HG03575 (cell line): ENCODE results near the gene TOMM5.
"Not testable (repeated sequence)": the region's sequence is repeated elsewhere in the genome, so short reads cannot be mapped to it uniquely, and the experiment has no call there.

ENCODE experiments used
- ATAC-seq: cut with Tn5 transposase; IDR thresholded peaks from one replicate; pipeline ENCODE4 v1.9.1; 2021; ENCODE audit not compliant: unreplicated experiment, insufficient number of reproducible peaks, low FRiP score; ENCODE audit errors: extremely low read depth

TOMM5 gene

DNA sequence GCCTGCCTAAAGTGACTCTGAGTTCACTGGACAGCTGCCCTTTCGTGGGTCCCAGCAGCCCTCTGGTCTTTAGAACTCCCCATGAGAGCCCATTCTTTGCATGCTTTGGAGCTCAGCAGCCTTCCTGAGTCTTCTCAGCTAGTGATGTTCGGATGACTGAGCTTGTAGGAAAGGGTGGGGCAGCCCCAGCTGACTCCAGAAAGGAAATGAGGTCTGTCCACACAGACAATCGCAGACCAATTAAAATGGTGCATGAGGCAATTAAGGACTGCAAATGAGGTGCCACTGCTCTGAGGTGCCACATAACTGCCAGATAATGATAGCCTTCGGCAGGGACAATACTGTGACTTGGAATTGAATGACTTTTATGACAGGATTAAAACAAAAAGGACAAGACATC is 25.4 kb upstream of the TOMM5 start:
- ATAC-seq: no peak

DNA sequence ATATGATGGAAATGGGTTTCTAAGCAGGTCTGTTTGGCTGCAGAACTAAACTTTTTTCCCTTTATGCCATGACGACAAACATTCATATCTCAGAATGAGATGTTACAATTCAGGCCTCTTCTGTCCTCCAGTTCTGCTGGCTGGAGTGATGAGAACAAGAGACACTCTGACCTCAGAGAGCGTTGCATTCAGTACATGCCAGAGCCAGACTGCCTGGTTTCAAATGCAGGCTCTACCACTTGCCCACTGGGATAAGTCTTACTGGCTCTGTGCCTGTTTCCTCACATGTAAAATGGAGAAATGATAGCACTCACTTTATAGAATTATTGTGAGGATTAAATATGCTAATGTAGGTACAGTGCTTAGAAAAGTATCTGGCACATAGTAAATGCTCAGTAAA is 24.8 kb upstream of the TOMM5 start:
- ATAC-seq: no peak

DNA sequence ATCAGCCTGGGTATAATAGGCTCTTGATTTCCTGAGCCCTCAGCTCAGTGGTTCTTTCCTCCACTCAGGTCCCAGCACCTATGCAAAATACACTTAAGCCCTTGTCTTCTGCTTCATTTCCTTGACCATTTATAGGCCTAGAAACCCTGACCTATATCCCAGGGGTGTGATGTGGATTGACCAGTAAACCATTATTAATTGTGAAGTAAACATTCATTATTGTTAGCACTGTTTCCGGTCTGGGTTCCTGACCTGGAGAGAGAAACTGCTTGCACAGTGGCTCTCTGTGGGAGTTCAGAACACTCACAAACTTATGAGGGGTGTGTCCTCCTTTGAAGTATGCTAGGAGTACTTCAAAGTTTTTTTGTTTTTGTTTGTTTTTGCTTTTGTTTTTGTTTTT is 19.6 kb upstream of the TOMM5 start:
- no peak for ATAC-seq

DNA sequence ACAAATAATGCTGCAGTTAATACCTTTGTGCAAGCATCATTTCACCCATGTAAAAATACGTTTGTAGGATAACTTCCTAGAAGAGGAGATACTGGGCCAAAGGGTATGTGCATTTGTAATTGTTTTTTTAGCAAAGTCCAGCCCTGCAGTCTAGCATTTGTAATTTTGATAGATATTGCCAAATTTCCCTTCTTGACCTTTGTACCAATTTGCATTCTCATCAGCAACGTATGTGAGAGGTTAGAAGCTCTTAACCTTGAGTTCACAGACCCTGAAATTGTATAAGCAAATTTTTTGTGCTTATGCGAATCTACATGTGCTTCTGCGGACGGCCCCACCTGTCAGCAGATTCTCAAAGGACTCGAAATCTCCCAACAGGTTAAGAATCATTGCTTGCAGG is 18.6 kb upstream of the TOMM5 start:
- no peak for ATAC-seq

DNA sequence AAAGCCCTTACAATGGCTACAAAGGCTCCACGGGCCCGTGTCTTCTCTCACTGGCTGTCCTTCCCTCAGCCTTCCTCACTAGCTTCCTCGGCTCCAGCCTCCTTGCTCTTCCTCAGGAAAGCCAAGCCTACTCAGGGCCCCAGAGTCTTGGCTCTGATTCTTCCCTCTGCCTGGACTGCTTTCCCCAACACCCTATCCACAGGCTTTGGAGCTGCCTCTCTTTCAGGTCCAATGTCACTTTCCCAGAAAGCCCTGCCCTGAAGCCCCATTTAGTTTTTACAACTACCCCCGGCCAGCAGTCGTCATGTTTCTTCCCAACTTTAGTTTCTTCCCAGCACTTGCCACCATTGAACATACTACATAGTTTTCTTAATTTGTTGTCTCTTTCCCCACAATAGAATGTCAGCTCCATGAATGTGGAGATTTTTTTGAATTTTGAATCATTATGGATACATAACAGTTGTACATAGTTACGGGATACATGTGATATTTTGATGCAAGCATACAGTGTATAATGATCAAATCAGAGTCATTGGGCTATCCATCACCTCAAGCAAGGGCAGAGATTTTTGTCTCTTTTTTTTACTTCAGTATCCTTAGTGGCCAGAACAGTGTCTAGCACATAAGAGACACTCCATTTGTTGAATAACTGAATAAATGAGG is 17.5 kb upstream of the TOMM5 start:
- no peak for ATAC-seq

DNA sequence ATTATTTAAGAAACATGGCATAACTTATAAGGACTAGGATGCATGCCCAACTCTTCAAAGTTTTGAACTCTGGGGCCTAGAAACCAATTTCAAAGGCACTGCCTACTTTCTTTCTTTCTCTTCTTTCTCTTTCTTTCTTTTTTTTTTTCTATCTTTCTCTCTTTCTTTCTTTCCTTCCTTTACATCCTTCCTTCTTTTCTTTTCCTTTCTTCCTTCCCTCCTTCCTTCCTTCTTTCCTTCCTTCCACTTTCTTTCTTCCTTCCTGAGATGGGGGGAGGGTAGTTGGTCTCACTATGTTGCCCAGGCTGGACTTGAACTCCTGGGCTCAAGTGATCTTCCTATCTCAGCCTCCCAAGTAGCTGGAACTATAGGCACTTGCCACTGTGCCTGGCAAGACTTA is 15.9 kb upstream of the TOMM5 start:
- no peak for ATAC-seq

DNA sequence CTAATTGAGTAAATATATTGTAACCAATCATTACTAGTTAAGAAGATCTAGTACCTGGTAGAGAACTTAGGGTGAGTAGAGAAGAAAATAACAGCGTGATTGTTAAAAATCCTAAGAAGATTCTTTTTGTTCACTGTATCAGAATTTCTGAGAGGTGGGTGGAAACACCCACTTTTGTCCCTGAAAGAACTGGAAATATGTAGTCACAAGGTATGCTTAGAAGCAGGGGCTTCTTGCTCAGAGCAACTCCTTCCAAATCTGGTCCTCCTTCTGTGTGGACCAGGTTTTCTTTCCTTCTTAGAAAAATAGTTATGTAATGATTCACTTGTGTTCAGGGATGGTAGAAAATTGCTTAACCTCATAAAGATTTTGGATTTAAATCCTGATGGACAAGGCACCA is 11.9 kb upstream of the TOMM5 start:
- no peak for ATAC-seq

DNA sequence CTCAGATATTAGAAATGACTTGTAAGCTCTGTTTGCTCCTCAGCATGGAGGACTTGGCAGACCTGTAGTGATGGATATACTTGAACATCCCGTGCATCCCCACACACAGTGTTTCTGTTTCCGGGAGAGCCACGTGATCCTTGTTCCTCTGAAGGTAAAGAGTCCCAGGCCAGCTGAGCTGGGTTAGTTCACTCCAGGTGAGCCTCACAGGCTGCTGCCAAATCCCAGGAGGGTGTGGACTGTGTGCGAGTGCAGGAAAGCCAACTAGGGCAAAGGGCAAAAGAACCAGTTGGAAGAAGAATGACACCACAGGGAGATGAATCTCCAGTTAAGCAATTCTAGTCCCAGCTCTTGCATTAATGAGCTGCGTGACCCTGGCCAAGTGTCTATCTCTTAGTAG is 10.4 kb upstream of the TOMM5 start:
- no peak for ATAC-seq

DNA sequence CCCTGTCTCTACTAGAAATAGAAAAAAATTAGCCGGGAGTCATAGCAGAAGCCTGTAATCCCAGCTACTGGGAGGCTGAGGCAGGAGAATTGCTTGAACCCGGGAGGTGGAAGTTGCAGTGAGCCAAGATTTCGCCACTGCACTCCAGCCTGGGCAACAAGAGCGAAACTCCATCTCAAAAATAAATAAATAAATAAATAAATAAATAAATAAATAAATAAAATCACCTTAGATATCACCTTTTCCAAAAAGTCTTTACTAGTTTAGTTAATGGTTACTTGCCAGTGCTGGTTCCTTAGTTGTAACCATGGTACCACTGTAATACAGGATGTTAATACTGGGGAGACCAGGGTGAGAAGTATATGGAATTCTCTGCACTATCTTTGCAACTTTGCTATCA is 9.7 kb upstream of the TOMM5 start:
- ATAC-seq: not testable (repeated sequence)

DNA sequence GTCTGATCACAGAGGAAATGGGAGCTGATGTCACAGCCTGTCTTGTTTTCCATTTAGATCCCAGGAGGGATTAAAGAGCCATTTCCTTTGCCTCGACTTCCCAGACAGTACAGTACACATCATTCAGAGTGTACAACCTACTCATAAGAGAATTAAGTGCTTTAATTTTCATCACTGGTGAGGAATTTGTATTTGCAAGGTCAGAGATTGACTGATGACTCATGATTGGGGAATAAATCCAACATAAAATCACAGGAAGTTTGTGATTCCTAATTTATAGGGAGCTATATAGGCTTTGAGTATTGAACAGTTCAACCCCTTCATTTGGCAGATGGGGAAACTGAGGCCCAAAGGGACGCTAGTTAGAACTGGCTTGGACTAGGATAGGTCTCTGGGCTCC is 4.1 kb upstream of the TOMM5 start:
- no peak for ATAC-seq

DNA sequence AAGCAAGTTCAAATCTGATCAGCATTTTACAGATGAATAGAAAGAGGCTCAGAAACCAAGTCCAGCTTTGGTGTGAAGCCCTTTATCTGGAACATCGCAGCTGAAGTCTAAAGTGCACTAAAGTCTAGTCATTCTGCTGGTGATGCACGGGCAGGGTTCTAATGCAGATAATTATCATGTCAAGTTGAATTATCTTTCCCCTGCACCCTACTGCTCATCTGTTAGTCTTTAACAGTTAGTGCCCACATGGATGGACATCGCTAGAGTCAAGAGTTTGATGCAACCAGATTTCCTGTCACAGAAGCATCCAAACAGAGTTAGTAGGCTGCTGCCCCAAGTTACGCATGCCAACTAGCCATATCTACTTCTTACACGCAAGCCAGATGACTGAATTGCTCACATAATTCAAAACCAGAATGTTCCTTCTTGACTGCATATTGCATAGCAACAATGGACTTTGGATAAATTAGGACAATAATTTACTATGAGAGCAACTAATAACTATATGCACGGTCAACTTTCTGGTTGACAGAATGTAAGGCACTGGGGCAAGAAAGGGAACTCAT is 1.6 kb upstream of the TOMM5 start:
- no peak for ATAC-seq

DNA sequence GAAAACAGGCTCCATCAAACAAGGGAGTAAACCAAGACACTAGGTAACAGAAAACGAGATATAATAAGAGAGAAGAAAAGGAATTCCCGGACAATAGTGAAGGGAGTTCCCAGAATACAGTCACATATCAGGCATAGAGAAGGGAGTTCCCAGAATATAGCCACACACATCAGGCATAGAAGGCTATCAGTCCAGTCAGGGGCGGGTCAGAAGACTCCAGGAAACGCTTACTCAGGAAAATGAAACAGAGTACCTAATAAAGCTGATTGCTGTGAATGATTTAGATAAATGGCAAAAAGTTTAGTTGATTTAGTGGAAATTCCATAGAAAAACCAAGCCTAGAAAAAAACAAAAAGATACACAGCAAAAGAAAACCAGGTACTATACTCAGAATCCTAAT is 4.9 kb downstream of the TOMM5 start:
- no peak for ATAC-seq

DNA sequence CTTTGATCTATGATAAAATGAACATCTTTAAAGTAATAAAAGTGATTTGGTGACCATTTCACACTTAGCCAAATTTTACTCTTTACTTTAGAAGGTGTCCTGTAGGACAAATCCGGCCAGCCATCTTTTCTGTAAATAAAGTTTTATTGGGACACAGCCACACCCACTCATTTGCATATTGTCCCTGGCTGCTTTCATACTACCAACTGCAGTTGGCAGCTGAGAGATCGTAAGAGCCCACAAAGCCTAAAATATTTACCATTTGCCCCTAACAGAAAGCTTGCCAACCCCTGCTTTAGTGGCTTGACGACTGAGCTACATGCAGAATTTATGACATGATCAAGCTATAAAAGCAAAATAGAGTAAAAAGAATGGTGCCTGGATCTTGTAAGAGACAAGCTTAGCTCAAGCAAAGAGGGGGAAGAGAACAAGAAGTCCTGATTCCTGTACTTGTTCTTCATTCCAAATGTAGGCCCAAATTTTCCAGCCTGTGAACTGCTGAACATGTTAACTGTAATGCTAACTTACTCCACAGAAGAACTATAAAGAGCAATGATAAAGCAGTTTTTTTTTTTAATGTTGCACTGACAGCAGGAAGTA is 8.8 kb downstream of the TOMM5 start:
- no peak for ATAC-seq

DNA sequence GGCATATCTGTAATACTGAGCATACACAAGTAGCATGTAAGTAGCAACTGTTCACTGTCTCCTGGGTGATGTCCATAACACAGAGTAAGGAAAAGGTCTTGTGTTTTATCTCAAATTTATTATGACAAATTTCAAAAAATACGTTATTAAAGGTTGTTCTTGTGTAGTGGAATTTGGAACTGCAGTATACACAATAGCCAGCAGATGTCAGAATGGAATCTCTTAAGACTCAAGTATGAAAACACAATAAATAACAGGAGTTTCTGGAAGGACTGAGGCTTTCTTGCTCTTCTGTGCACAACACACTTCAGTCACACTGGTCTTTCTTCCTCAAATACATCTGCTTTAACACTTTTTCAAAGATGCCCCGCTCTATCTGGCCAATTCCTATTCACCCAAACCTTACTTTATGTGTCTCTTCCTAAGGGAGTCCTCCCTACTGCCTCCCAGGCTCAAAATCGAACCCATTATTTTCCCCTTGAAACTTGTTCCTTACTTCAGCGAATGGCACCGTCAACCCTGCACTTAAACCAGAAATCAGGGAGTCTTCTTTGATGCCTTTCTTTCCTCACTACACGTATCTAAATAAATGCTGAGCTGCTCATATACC is 9.7 kb downstream of the TOMM5 start:
- no peak for ATAC-seq

DNA sequence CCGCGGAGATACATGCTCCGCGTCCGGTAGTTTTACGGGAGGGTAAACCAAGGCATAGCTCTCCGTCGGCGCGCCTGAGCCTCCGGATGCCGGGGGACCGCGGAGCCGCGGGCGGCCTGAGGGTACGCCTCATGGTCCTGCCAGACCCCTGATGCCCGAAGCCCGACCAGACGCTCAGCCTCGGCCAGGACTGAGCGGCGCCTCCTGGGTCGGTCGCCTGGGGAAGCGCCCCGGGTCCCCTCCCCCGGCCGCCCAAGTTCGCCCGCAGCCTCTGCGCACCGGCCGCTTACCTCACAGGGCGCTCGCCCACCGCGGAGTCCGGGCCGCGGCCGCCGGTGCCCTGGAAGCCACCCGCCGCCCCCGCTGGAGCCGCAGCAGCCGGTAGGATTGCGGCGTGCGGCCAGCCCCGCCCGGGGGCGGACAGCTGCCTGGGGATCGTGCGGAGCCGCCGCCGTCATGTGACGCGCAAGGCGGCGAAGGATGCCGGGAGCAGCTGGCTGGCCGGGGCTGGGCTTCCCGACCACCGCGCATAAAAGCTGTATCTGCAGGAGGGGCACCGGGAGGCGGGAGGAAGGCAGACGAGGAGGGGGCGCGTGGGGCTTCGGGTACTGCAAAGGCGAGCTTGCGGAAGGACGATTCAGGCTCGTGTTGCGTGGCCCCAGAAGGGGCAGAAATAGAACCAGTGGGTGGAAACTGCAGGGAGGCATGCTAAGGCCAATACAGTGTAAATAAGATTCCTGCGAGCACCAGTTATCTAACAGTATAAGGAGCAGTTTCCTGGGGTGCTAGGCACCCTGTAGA is 16.3 kb downstream of the TOMM5 start, which contains the start of gene FBXO10:
Gene FBXO10, minus strand, starts transcription at position 460 of the 801 bp plus-strand sequence. CDS start 34,612 bp downstream, outside the sequence.
- no peak for ATAC-seq

DNA sequence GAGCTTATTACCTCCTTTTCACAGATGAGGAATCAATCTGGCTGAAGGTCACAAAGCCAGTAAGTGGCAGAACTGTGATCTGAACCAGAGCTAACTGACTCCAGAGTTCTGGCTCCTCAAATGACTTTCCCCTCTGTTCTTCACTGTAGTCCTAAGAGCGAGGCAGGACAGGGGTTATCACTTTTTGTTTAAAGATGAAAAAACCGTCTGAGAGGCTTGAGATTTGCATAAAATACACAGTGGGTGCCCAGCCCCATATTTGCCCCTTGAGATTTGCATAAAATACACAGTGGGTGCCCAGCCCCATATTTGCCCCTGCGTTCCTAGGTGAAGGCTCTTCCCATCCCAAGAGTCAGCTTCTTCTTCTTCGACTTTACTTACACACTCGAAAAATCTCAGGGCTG is 16.9 kb downstream of the TOMM5 start:
- ATAC-seq: no peak

DNA sequence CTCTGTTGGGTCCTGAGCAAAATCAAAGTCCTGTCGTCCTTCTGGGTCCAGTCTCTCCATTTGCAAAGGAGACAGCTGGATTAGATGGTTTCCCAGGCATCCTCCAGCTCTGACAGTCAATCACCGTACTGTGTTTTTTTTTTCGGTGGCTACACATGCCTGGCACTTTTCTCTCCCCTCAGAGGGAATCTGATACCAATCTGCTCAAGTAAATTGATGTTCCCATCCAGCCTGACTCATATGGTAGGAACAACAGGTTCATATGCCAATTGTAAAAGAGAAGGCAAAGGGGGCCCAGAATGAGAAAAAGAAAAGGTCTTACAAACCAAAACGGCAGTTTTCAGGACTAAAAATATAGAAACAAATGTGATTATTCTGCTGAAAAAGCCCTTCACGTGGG is 17.4 kb downstream of the TOMM5 start:
- no peak for ATAC-seq

DNA sequence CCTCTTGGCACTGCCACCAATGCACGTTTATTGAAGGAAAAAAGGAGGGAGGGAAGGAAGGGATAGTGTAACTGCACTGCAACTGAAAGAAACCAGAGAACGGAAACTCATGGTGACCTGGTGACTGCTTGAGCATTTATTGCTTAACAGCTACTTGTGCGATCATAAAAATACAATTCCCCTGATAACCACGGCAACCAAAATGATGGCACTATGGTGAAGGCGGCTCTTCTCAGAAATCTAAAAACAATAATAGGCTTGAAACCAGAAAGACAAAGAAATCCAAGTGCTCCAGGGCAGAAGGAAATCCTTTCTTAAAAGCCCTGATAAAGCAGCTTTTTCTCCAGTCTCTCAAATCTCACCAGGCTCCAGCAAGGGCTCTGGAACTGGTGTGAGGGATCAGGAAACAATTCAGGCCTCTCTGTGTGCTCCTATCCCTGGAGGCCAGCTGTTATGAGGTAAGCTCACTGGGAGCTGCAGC is 18.1 kb downstream of the TOMM5 start:
- no peak for ATAC-seq

DNA sequence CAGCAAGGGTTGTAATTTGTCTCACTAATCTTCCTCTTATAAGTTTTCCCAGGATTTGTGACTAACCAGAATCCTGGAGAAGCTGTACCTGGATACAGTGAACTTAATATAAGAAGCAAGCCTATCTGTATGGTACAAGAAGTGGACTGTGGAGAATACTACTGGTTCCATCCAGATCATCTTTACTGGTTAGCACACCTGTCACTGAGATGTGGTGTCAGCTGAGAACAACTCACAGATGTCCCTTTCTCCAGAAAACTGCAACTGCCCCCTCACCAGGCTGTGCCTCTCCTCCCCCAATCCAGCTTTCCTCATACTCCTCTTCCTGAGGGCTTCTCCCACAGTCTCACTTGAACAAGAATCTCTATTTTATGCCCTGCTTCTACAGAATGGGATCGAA is 21.1 kb downstream of the TOMM5 start:
- no peak for ATAC-seq
